Muscle layer of duodenum (tissue), 2 donors: ENCODE measurements around the gene BRCA2.

Experiments used
- H3K27ac ChIP-seq: one replicate; pipeline ENCODE4 v1.7.0; 2013; ENCODE audit warnings: mild to moderate bottlenecking, low read length
- H3K27me3 ChIP-seq: one replicate; pipeline ENCODE4 v1.7.0; 2013; ENCODE audit warnings: low read depth, mild to moderate bottlenecking, control low read depth, low read length
- H3K36me3 ChIP-seq, 2 donors: one replicate each; pipeline ENCODE4 v1.7.0; 2013; ENCODE audit warnings: low read length in 2 of 2, control low read depth in 1 of 2, mild to moderate bottlenecking in 1 of 2; ENCODE audit not compliant: insufficient read depth in 2 of 2, control insufficient read depth in 1 of 2
- H3K4me1 ChIP-seq, 2 donors: one replicate each; pipeline ENCODE4 v1.7.0; 2013; ENCODE audit warnings: low read length in 2 of 2, mild to moderate bottlenecking in 2 of 2, control low read depth in 1 of 2, moderate library complexity in 1 of 2; ENCODE audit not compliant: insufficient read depth in 2 of 2, control insufficient read depth in 1 of 2
- H3K4me3 ChIP-seq, 2 donors: one replicate each; pipeline ENCODE4 v1.7.0; 2013; ENCODE audit warnings: low read length in 2 of 2, low read depth in 1 of 2, mild to moderate bottlenecking in 1 of 2
- H3K9me3 ChIP-seq, 2 donors: one replicate each; pipeline ENCODE4 v1.7.0; 2013; ENCODE audit warnings: low read length in 2 of 2, control low read depth in 1 of 2, mild to moderate bottlenecking in 1 of 2; ENCODE audit not compliant: control insufficient read depth in 1 of 2
- donor health status: healthy.

The BRCA2 gene

DNA sequence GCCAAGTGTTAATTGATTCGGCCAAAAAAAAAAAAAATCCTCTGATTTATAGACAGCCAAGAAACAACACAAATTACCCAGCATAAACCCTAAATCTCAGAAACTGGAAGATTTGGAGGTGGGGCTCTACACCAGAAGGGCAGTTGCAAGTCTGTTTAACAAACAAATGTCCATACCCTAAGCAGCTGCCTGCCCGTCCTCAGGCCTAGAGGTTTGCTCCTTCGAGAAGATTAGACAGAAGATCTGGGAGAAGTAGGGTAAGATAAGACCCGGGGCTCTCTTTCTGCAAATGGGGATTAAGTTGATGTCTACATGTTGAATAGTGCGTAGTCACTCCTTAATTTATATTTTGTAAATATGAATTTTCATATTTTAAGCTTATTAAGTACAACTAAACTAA, 116.1 kb downstream of the BRCA2 start:
- no peaks in the 10 kb centered on the region for H3K27me3 ChIP-seq
- peaks cover 3 to 4% of the 10 kb centered on the region in 2 donors for H3K4me1 ChIP-seq
- H3K27ac ChIP-seq: no peak overlapping the region
- H3K9me3 ChIP-seq: no peaks in the 10 kb centered on the region
- peaks cover 0 to 7% of the 10 kb centered on the region in 2 donors for H3K36me3 ChIP-seq
- no peak overlapping the region for H3K4me3 ChIP-seq

DNA sequence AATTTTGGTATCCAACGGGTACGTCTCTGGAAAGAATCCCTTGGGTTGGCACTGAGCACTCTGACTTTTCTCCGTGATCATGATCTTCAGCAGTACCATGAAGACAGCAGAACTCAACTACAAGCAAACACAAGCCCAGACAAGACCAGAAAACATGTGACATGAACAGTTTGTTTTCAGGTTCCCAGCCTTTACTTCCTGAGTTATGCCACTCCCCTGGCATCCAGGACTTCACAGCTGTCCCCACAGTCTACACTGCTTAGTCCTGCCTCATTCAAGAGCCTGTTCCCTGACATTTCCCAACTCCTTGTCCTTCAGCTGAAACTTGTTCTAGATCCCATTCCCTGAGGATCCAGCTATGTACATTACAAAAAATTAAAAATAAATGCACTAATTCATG, 117.5 kb downstream of the BRCA2 start:
- Histone ChIP-seq H3K27ac (no peak overlapping the region), H3K9me3 (no peaks in the 10 kb centered on the region), H3K36me3 (peaks cover 3 to 7% of the 10 kb centered on the region in 2 donors), H3K4me1 (peaks cover 0 to 4% of the 10 kb centered on the region in 2 donors), H3K27me3 (no peaks in the 10 kb centered on the region), H3K4me3 (no peak overlapping the region)

DNA sequence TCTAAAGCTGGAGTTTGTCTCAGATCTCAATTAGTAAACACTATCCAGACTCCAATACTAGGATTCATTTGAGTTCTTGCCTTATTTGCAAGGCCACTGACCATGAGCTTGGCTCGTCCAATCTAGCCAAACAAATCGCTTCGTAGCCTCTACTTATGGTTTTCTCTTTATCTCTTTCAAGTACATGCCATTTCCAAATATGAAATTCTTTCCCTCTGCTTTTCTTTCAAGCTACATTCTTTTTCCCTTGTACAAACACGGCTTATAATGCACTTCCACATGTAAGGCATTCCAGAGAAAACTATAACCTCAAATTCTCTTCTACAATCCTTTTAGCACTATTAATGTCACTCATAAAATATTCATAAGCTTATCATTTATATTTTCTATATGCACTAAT, 123.6 kb downstream of the BRCA2 start:
- no peaks in the 10 kb centered on the region for H3K4me1 ChIP-seq
- no peak overlapping the region for H3K27ac ChIP-seq
- H3K4me3 ChIP-seq: no peak overlapping the region
- peaks cover 7 to 9% of the 10 kb centered on the region in 2 donors for H3K36me3 ChIP-seq
- no peaks in the 10 kb centered on the region for H3K27me3 ChIP-seq
- H3K9me3 ChIP-seq: no peaks in the 10 kb centered on the region

DNA sequence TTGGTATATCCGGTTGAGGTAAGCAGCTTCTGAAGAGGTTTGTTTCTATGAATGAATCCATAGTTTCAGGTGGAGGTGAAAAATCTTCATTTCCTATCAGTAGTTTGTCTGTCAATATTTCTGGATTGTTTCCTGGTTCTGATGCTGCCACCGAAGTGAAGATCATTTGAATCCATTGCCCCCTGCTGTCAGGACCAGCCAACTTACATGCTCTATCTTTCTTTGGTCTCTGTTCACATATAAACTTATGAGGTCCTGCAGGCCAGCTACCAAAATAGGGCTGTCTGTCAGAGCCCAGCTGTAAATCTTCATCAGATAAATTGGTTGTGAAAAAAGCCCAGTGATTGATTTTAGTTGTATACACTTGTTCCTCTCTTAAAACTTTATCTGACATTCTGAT, 127.8 kb downstream of the BRCA2 start:
- Histone ChIP-seq H3K9me3 (no peaks in the 10 kb centered on the region), H3K27ac (no peak overlapping the region), H3K27me3 (no peaks in the 10 kb centered on the region)

DNA sequence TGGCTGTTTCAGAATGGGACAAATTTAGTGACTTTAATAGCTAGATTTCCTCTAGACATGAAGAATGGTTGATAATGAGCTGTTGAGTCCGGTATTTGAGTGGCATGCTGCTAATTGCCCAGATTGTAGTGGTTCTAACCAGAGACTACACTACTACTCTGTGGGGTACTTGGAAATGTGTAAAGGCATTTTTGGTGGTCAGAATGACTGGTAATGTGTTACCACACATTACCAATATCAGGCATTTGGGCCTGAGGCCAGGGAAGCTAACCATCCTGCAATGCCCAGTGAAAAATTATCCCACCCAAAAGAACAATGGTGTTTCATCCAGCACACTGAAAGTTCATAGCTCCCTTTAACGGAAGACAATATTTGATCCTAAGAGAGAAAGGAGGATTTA, 130.2 kb downstream of the BRCA2 start:
- H3K36me3 ChIP-seq: peaks cover 0 to 12% of the 10 kb centered on the region in 2 donors

More for the DNA sequence above, 127.8 kb downstream of the BRCA2 start:
- no peak overlapping the region for H3K4me3 ChIP-seq
- peaks cover 0 to 3% of the 10 kb centered on the region in 2 donors for H3K4me1 ChIP-seq
- peaks cover 0 to 12% of the 10 kb centered on the region in 2 donors for H3K36me3 ChIP-seq

DNA sequence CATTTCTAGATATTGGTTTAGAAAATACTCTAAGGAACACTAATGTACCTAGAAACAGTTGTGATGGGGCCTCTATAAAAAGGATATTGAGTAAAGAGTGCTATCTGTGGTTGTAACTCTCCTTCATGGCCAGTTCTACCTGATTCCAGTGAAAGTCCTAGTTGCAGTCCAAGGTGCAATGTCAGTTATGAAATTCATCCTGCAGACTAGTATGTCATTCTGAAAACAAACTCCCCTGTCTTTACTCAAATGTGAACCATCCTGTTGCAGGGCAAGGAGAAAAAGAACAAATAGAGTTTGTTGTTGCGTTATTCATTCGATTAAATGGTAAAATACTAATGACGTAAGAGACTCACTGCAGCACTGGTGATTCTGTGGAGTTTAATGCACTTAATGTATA, 130.9 kb downstream of the BRCA2 start:
- H3K4me1 ChIP-seq: peaks cover 0 to 3% of the 10 kb centered on the region in 2 donors
- no peak overlapping the region for H3K4me3 ChIP-seq
- no peaks in the 10 kb centered on the region for H3K9me3 ChIP-seq
- no peak overlapping the region for H3K27ac ChIP-seq
- peaks cover 0 to 12% of the 10 kb centered on the region in 2 donors for H3K36me3 ChIP-seq
- no peaks in the 10 kb centered on the region for H3K27me3 ChIP-seq

More for the DNA sequence above, 130.2 kb downstream of the BRCA2 start:
- no peaks in the 10 kb centered on the region for H3K27me3 ChIP-seq
- peaks cover 0 to 3% of the 10 kb centered on the region in 2 donors for H3K4me1 ChIP-seq
- no peak overlapping the region for H3K4me3 ChIP-seq
- no peak overlapping the region for H3K27ac ChIP-seq
- H3K9me3 ChIP-seq: no peaks in the 10 kb centered on the region

DNA sequence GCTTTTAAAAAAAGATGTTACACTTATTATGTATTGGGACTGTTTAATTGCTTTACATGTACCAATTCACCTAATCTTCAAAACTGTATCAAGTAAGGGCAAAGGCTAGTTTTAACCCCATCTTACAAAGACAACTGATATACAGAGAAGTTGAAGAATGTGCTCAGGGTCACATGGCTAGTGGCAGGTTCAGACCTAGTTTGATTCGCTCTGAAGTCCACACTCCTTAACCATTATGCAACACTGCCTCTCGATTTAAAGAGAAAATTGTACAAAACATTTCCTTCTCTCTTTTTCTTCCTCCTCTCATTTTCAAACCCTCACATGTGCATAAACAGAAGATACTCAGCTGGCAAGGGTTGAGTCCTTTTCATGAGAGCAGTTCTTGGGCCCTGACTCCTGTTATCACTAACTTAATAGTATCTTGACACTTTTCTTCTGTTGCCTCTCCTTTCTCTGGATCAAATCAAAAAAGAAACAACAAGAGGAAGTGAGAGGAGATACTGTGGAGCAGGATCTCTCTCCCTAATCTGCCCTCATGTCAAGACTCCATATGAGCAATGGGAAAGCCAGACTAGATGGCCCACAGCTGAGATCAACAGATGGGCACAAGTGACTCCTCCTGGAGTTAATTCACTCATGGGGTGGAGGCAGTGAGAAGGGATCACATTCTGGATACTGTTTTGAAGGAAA, 131.6 kb downstream of the BRCA2 start:
- H3K4me3 ChIP-seq: no peak overlapping the region
- peaks cover 0 to 3% of the 10 kb centered on the region in 2 donors for H3K4me1 ChIP-seq
- H3K36me3 ChIP-seq: peaks cover 0 to 12% of the 10 kb centered on the region in 2 donors
- H3K9me3 ChIP-seq: no peaks in the 10 kb centered on the region
- no peak overlapping the region for H3K27ac ChIP-seq
- no peaks in the 10 kb centered on the region for H3K27me3 ChIP-seq

DNA sequence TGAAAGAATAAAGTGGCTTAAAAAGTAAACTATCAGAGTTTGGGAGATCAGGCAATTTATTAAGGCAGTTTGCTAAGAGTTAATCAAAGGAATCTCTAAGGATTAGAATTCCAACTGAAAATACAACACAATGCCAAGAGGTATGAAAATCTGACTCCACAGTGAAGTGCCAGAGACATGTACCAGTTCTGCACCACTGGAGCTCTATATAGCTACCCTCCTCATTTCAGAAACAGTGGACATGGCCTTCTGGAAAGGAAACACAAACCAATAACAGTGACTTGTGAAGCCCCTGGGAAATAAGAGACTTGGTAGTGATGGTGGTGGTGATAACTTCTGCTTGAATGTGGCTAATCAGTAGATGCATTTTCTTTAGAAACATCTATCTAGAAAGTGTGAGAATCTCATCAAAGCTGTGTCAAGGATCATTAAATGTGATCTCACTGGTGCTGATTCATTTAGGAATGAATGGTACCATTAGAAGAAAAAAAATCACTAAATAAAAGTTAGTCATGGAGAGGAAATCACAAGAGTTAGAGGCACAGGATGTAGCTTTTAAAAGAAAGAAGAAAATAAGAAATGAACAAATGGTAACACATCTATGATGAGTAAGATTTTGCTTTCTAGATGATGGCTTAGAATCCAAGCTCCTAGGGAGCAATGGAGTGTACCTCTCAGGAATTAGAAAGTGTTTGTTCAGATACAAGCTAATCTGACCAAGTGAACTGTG, 132.8 kb downstream of the BRCA2 start:
- Histone ChIP-seq H3K27me3 (no peaks in the 10 kb centered on the region), H3K36me3 (peaks cover 0 to 13% of the 10 kb centered on the region in 2 donors), H3K9me3 (peaks cover 0 to 3% of the 10 kb centered on the region in 2 donors), H3K4me3 (no peak overlapping the region), H3K4me1 (peaks cover 0 to 3% of the 10 kb centered on the region in 2 donors), H3K27ac (no peak overlapping the region)

DNA sequence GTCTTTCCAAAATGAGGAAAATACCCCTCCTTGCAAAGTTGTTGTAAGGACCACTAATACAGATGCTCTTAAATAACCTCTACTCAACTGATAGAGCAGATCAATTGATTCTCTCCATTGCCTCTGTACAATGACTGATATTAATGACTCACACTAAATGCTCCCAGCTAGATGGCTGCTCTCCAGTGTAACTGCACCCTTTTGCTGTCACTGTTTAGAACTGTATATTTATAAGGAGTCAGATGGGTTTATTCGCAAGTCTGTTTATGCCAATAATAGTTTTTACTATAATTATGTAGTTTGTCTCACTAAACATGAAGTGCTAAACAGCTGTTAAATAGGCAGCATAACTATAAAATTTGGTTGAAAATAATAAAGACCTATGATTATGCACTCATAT, 133.7 kb downstream of the BRCA2 start:
- H3K27ac ChIP-seq: no peak overlapping the region
- peaks cover 0 to 3% of the 10 kb centered on the region in 2 donors for H3K9me3 ChIP-seq
- H3K4me3 ChIP-seq: no peak overlapping the region
- H3K27me3 ChIP-seq: no peaks in the 10 kb centered on the region
- peaks cover 0 to 3% of the 10 kb centered on the region in 2 donors for H3K4me1 ChIP-seq
- peaks cover 0 to 11% of the 10 kb centered on the region in 2 donors for H3K36me3 ChIP-seq
